OCI-LY3 (cell line): Measurements from ENCODE around the gene OGFR.
"Not testable (repeated sequence)": the region's sequence is repeated elsewhere in the genome, so short reads cannot be mapped to it uniquely, and the experiment has no call there.

Source experiments
- H2AFZ ChIP-seq: fragments of 200-600, 300-600 bp; shearing (Covaris generic); 2 replicates; pipeline ENCODE4 v1.6.0; 2014; ENCODE audit warnings: antibody characterized with exemption, low read depth, low read length
- H3K27ac ChIP-seq: fragments of 200-600, 300-600 bp; sonication (generic); 2 replicates; pipeline ENCODE4 v1.5.1; 2014; ENCODE audit warnings: mild to moderate bottlenecking, low read length, moderate library complexity, mixed read lengths
- H3K27me3 ChIP-seq: fragments of 200-600, 300-600 bp; sonication (generic); 2 replicates; pipeline ENCODE4 v1.6.1; 2014; ENCODE audit warnings: low read depth, low read length, mixed read lengths
- H3K36me3 ChIP-seq: fragments of 200-600, 300-600 bp; sonication (generic); replicated peaks from 2 replicates; pipeline ENCODE3; 2014; ENCODE audit warnings: low read depth, low read length, mixed read lengths
- H3K4me1 ChIP-seq: fragments of 300-600, 200-600 bp; sonication (generic); 2 replicates; pipeline ENCODE4 v1.6.1; 2014; ENCODE audit warnings: low read length, mixed read lengths
- H3K4me2 ChIP-seq: fragments of 200-600, 300-600 bp; sonication (generic); 2 replicates; pipeline ENCODE4 v1.6.1; 2014; ENCODE audit warnings: low read length, mixed read lengths
- H3K4me3 ChIP-seq: fragments of 300-600, 200-600 bp; sonication (generic); 2 replicates; pipeline ENCODE4 v1.5.1; 2014; ENCODE audit warnings: antibody characterized with exemption, mild to moderate bottlenecking, low read length, moderate library complexity
- H3K79me2 ChIP-seq: fragments of 300-600, 200-600 bp; shearing (Covaris generic); 2 replicates; pipeline ENCODE4 v1.6.1; 2014; ENCODE audit warnings: mild to moderate bottlenecking, low read length, mixed read lengths
- H3K9ac ChIP-seq: fragments of 300-600, 200-600 bp; shearing (Covaris generic); 2 replicates; pipeline ENCODE4 v1.6.0; 2014; ENCODE audit warnings: mild to moderate bottlenecking, low read length, moderate library complexity
- H3K9me3 ChIP-seq: fragments of 200-600, 300-600 bp; shearing (Covaris generic); 2 replicates; pipeline ENCODE4 v1.6.1; 2014; ENCODE audit warnings: low read length, mixed read lengths; ENCODE audit not compliant: insufficient read depth
- H4K20me1 ChIP-seq: fragments of 200-600, 300-600 bp; sonication (generic); 2 replicates; pipeline ENCODE4 v1.6.1; 2016; ENCODE audit warnings: low read length, mixed read lengths; ENCODE audit not compliant: insufficient read depth
- CTCF ChIP-seq: fragments of 200-600, 300-600 bp; sonication (generic); IDR thresholded peaks from 2 replicates; pipeline ENCODE4 v1.5.1; 2014; ENCODE audit warnings: antibody characterized with exemption, low read length, low read depth
- EZH2phosphoT487 ChIP-seq: fragments of 200-600 bp; shearing (Covaris generic); IDR thresholded peaks from 2 replicates; pipeline ENCODE4 v1.6.1; 2018; ENCODE audit warnings: antibody characterized with exemption, mixed run types, low read depth

OGFR gene

GRCh38 chr20:62849431-62849830 lies 44.8 kb downstream of the OGFR start:
- H4K20me1 ChIP-seq = peaks cover 79% of the 10 kb centered on the region
- H3K36me3 ChIP-seq = peaks cover 80% of the 10 kb centered on the region
- H2AFZ ChIP-seq = no peak overlapping the region
- H3K4me3 ChIP-seq = no peak overlapping the region
- no peak overlapping the region for H3K9ac ChIP-seq
- no peaks in the 10 kb centered on the region for H3K9me3 ChIP-seq
- H3K27me3 ChIP-seq = no peaks in the 10 kb centered on the region
- H3K4me2 ChIP-seq = no peak overlapping the region
- TF ChIP-seq CTCF = no peak
- TF ChIP-seq EZH2phosphoT487 = no peak
- peaks cover 18% of the 10 kb centered on the region for H3K4me1 ChIP-seq
- H3K79me2 ChIP-seq = peaks cover 83% of the 10 kb centered on the region
- H3K27ac ChIP-seq = peak overlapping the region; percentile 21; the same call in 1 of the 2 replicates

GRCh38 chr20:62850333-62850974 lies 45.8 kb downstream of the OGFR start:
- H3K9me3 ChIP-seq = no peaks in the 10 kb centered on the region
- H3K27ac ChIP-seq = peak overlapping the region; percentile 17
- peaks cover 82% of the 10 kb centered on the region for H3K36me3 ChIP-seq
- H3K27me3 ChIP-seq = no peaks in the 10 kb centered on the region
- H3K4me1 ChIP-seq = peaks cover 28% of the 10 kb centered on the region
- H3K4me2 ChIP-seq = no peak overlapping the region
- H2AFZ ChIP-seq = no peak overlapping the region
- H3K4me3 ChIP-seq = no peak overlapping the region
- peaks cover 92% of the 10 kb centered on the region for H3K79me2 ChIP-seq
- H3K9ac ChIP-seq = no peak overlapping the region
- TF ChIP-seq EZH2phosphoT487 = no peak
- TF ChIP-seq CTCF = no peak
- peaks cover 83% of the 10 kb centered on the region for H4K20me1 ChIP-seq

GRCh38 chr20:62852196-62852595 lies 47.6 kb downstream of the OGFR start:
- no peak overlapping the region for H3K9ac ChIP-seq
- 0 out of 2 replicates have a peak overlapping the region, but pooled peaks have one; percentile 17 for H3K27ac ChIP-seq
- no peak overlapping the region for H3K4me2 ChIP-seq
- peaks cover 43% of the 10 kb centered on the region for H3K4me1 ChIP-seq
- H2AFZ ChIP-seq = no peak overlapping the region
- no peaks in the 10 kb centered on the region for H3K27me3 ChIP-seq
- H4K20me1 ChIP-seq = peaks cover 71% of the 10 kb centered on the region
- no peak overlapping the region for H3K4me3 ChIP-seq
- H3K79me2 ChIP-seq = peaks cover 100% of the 10 kb centered on the region
- no peaks in the 10 kb centered on the region for H3K9me3 ChIP-seq
- no peak for TF ChIP-seq CTCF
- no peak for TF ChIP-seq EZH2phosphoT487
- H3K36me3 ChIP-seq = peaks cover 84% of the 10 kb centered on the region

- Histone ChIP-seq H3K27ac (no peak overlapping the region), H3K36me3 (peaks cover 83% of the 10 kb centered on the region), H3K9me3 (no peaks in the 10 kb centered on the region), H3K79me2 (peaks cover 100% of the 10 kb centered on the region), H3K9ac (no peak overlapping the region), H3K27me3 (no peaks in the 10 kb centered on the region), H3K4me2 (no peak overlapping the region), H3K4me1 (peaks cover 50% of the 10 kb centered on the region), H4K20me1 (peaks cover 66% of the 10 kb centered on the region), H2AFZ (no peak overlapping the region), H3K4me3 (no peak overlapping the region)
- TF ChIP-seq EZH2phosphoT487 (no peak), CTCF (no peak)
Measured at GRCh38 chr20:62852841-62853240, 48.2 kb downstream of the OGFR start.

- H3K4me1 ChIP-seq = peaks cover 54% of the 10 kb centered on the region
- peaks cover 61% of the 10 kb centered on the region for H4K20me1 ChIP-seq
- not testable (repeated sequence) for H2AFZ ChIP-seq, H3K4me2 ChIP-seq, H3K4me3 ChIP-seq, H3K9ac ChIP-seq, H3K9me3 ChIP-seq, H3K27me3 ChIP-seq
- H3K27ac ChIP-seq = peak overlapping the region; percentile 97
- peaks cover 82% of the 10 kb centered on the region for H3K36me3 ChIP-seq
- peaks cover 100% of the 10 kb centered on the region for H3K79me2 ChIP-seq
Measured at GRCh38 chr20:62853304-62853703, 48.7 kb downstream of the OGFR start.
